Measurements from ENCODE around the gene SEC11A. TPM values are rescaled to one million over a fixed set of nuclear protein-coding genes. Genes with fewer than 3 reads are reported as not detected.

SEC11A gene
- total RNA-seq (ENCODE audit: low replicate concordance), result 292 and 299 TPM in 2 replicates

DNA sequence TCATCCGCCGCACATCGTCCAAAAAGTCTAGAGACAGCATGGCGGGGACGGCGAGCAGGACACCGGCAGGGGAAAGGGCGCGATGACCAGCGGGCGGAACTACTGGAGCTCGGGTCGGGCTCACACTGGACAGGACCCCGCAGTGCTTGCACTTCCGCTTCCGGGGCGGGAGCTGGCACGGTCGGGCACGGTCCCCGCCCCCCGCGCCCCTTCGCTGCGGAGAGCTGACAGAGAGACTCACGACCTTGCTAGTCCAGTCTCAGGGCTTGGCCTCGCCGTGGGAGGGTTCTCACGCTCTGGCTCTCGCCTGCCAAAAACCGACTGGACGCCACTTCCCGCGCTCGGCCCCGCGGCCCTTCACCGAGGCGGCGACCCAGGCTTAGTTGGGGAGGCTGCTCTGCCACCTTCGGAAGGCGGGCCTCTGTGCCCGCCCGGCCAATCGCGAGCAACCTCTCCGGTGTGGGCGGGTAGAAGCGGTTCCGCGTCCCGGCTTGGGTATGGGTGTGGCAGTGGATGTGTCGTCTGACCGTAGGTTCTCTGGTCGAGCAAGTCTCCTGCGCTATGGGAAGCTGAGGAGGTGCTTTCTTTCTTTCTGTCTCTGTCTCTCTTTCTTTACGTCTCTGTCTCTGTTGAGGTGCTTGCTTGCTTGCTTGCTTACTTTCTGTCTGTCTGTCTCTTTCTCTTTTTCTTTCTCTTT, at the start of gene SEC11A:
Gene SEC11A, minus strand, starts transcription at position 104 of the 697 bp plus-strand sequence. Its CDS starts 64 bp downstream, at position 40.
- peak within 1 kb of the TSS; percentile 91 for H3K4me3 ChIP-seq (ENCODE audit: low read depth, low read length)
- peak; percentile 93 for DNase-seq (ENCODE audit: low read depth)
- TF ChIP-seq, protein P1, sequence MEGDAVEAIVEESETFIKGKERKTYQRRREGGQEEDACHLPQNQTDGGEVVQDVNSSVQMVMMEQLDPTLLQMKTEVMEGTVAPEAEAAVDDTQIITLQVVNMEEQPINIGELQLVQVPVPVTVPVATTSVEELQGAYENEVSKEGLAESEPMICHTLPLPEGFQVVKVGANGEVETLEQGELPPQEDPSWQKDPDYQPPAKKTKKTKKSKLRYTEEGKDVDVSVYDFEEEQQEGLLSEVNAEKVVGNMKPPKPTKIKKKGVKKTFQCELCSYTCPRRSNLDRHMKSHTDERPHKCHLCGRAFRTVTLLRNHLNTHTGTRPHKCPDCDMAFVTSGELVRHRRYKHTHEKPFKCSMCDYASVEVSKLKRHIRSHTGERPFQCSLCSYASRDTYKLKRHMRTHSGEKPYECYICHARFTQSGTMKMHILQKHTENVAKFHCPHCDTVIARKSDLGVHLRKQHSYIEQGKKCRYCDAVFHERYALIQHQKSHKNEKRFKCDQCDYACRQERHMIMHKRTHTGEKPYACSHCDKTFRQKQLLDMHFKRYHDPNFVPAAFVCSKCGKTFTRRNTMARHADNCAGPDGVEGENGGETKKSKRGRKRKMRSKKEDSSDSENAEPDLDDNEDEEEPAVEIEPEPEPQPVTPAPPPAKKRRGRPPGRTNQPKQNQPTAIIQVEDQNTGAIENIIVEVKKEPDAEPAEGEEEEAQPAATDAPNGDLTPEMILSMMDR (IDR thresholded peaks at IDR 0.05; ENCODE audit: insufficient read depth, low read length), result no peak

DNA sequence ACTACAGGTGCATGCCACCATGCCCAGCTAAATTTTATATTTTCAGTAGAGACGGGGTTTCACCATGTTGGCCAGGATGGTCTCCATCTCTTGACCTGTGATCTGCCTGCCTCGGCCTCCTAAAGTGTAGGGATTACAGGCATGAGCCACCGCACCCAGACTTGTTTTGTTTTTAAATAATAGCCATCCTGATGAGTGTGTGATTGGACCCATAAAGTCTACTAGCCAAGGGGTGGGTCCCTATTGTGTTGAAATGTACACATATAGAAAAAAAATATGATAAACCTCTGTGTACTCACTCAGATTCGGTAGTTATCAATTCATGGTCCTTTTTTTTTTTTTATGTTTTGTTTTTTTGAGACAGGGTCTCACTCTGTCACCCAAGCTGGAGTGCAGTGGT, 49.7 kb upstream of the SEC11A start:
- H3K4me3 ChIP-seq (ENCODE audit: low read depth, low read length), result no peak overlapping the region
- DNase-seq (ENCODE audit: low read depth), result no peak
- TF ChIP-seq, protein P1 (IDR thresholded peaks at IDR 0.05; ENCODE audit: insufficient read depth, low read length), result no peak

DNA sequence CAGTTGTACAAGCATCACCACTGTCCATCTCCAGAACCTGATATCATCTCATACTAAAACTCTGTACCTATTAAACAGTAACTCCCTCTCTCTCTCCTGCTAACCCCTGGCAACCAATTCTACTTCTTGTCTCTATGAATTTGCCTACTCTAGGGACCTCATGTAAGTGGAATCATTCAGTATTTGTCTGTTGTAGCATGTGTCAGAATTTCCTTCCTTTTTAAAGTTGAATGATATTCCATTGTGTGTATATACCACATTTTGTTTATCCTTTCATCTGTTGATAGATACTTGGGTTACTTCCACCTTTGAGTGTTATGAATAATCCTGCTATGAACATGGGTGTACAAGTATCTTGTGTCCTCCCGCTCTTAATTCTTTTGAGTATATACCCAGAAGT, 49.0 kb upstream of the SEC11A start:
- TF ChIP-seq, protein P1 (IDR thresholded peaks at IDR 0.05; ENCODE audit: insufficient read depth, low read length), result no peak
- no peak overlapping the region for H3K4me3 ChIP-seq (ENCODE audit: low read depth, low read length)

DNA sequence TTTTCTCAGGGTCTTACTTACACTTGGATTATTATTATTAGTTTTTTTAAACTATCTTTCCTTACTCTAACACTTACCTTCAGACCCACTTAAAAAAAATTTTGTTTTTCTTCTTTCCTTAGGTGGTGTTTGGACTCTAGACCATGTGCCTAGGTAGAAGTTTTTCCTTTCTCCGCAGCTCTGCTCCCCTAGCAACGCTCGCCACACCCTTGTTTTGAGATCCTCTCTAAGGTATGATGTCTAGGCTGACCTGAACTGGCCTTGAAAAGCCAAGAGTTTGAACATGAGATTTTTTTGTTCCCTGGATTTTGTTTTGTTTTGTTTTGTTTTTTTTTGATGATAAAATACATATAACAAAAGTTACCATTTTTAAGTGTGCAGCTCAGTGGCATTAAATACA, 48.6 kb upstream of the SEC11A start:
- no peak for DNase-seq (ENCODE audit: low read depth)

More for the DNA sequence above, 49.0 kb upstream of the SEC11A start:
- no peak for DNase-seq (ENCODE audit: low read depth)

DNA sequence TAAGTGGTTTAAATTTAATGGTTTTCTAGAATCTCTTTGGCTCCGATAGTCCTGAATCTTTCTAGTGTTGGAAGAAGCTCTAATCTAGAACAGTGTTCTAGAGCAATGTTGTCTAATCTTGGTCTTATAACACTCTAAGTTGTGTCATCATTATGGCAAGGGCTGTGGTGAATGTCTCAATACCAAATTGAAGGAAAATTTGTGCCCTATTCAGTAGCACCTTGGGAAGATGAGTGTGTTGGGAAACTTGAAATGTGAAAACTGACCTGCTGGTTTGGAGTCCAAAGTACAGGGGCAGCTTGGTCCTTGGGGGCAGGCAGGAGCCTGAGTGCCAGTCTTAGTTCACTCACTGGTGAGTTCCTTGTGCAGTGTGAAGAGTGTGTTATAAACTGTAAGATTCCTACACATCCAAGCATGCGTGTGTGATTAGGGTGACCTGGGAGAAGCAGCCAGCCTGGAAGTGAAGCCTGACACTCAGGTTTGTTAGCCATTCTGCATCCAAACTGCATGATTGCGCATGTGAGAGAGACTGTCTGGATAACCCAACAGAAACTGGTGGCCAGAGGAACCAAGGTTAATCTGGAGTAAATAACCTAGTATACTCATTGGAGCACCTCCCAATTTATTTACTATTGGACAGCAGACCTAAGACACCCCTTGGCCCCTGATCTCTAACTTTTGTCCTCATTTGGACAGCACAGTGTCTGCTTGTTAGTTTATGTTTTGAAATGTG, 47.1 kb upstream of the SEC11A start:
- TF ChIP-seq, protein P1 (IDR thresholded peaks at IDR 0.05; ENCODE audit: insufficient read depth, low read length), result no peak
- DNase-seq (ENCODE audit: low read depth), result no peak
- no peak overlapping the region for H3K4me3 ChIP-seq (ENCODE audit: low read depth, low read length)

More for the DNA sequence above, 48.6 kb upstream of the SEC11A start:
- TF ChIP-seq, protein P1 (IDR thresholded peaks at IDR 0.05; ENCODE audit: insufficient read depth, low read length), result no peak
- H3K4me3 ChIP-seq (ENCODE audit: low read depth, low read length), result no peak overlapping the region

DNA sequence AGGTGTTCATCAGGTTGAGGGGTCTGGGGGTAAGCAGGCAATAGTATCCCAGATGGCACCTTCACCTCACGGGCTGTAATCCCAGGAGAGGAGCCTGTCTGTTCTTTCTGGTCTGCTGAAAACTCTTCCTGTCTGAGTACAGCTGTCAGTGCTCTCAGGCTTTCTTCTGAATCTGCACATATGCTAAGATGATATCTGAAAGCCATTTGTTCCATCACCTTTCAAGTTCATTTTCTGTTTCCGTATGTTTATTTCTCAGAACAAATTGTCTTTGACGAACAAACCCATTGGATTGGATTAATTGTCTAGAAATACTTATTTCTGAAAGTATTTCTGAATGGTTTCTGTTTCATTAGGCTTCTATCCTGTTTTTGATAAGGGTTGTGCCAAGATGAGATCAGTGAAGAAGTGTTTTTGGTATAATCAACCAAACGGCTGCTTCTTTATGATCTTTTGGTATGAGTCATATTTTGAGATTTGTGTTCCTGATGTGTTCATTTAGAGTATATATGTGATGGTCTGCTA, 45.7 kb upstream of the SEC11A start:
- peak; percentile 19 for DNase-seq (ENCODE audit: low read depth)

More for the DNA sequence above, 45.7 kb upstream of the SEC11A start:
- H3K4me3 ChIP-seq (ENCODE audit: low read depth, low read length), result no peak overlapping the region
- TF ChIP-seq, protein P1 (IDR thresholded peaks at IDR 0.05; ENCODE audit: insufficient read depth, low read length), result no peak

Measured in fibroblast of the aortic adventitia (primary cell).